K562 (cell line): ENCODE measurements around the gene TRIM23. TPM values are rescaled to one million over a fixed set of nuclear protein-coding genes. Genes with fewer than 3 reads are reported as not detected.

Experiments
- ATAC-seq: fragments of 200-7000 bp; cut with Tn5 transposase; 3 replicates; pipeline ENCODE4 v1.9.1; 2020; ENCODE audit warnings: moderate library complexity
- BruUV-seq: library from RNA; stranded (reverse); fragments of 400-500 nt; replicated peaks from 2 replicates; lab custom pipeline; 2021; lab: Mats Ljungman, UMichigan
- CTCF ChIA-PET: fragments of 300-600 bp; formaldehyde crosslinking; extraction: SDS; loops from one replicate; lab custom pipeline; 2021; ENCODE audit warnings: low intra/inter-chr PET ratio; lab: Yijun Ruan, JAX
- POLR2A ChIA-PET: fragments of 300-600, 350-650 bp; sonication (Branson Sonifier 250); formaldehyde crosslinking; extraction: SDS; loops from one replicate; lab custom pipeline; 2021; ENCODE audit warnings: antibody characterized with exemption, inconsistent platforms; lab: Yijun Ruan, JAX
- DNase-seq, 4 experiments: peaks; one replicate each; pipeline versions ENCODE4 v3.0.0 to v3.0.0-alpha.2; 2011 to 2018; ENCODE audit warnings: low spot score in 3 of 4, mixed read lengths in 3 of 4; ENCODE audit errors: extremely low read depth in 1 of 4
- FAIRE-seq: peaks from 2 replicates; lab custom pipeline; 2011; peaks lifted over from hg19 to GRCh38; lab: Jason Lieb, UNC
- H2AFZ ChIP-seq: 2 replicates; pipeline ENCODE4 v1.6.0; 2011; ENCODE audit warnings: low read depth, low read length, control low read depth, inconsistent platforms
- H3K27ac ChIP-seq: fragments of 200-600 bp; 3 replicates; pipeline ENCODE4 v1.8.0; 2011; ENCODE audit warnings: low read depth, mild to moderate bottlenecking, control low read depth, inconsistent platforms, low read length, moderate library complexity, mixed read lengths; ENCODE audit errors: extremely low read depth
- H3K27me3 ChIP-seq, 2 experiments: fragments of 300-600 bp in 1 of 2; 2 replicates in 1 of 2; 3 replicates in 1 of 2; pipeline versions ENCODE4 v1.6.0 to v1.8.0; 2011; ENCODE audit warnings: inconsistent platforms in 2 of 2, low read length in 2 of 2, mild to moderate bottlenecking in 1 of 2, mixed read lengths in 1 of 2, moderate library complexity in 1 of 2; ENCODE audit not compliant: control insufficient read depth in 2 of 2, insufficient read depth in 2 of 2
- H3K36me3 ChIP-seq: fragments of 300-600 bp; 3 replicates; pipeline ENCODE4 v1.8.0; 2011; ENCODE audit warnings: mild to moderate bottlenecking, low read length, inconsistent platforms; ENCODE audit not compliant: control insufficient read depth, insufficient read depth
- H3K4me1 ChIP-seq, 2 experiments: fragments of 200-600 bp in 1 of 2; replicated peaks in 1 of 2; 2 replicates in 1 of 2; 3 replicates in 1 of 2; pipeline versions ENCODE4 v1.5.1 to v1.8.0; 2011; ENCODE audit warnings: inconsistent platforms in 2 of 2, low read length in 2 of 2, mild to moderate bottlenecking in 1 of 2, mixed read lengths in 1 of 2, moderate library complexity in 1 of 2; ENCODE audit not compliant: control insufficient read depth in 2 of 2, insufficient read depth in 2 of 2
- H3K4me2 ChIP-seq: 2 replicates; pipeline ENCODE4 v1.6.1; 2011; ENCODE audit warnings: low read length, control low read depth, inconsistent platforms, mixed read lengths; ENCODE audit not compliant: insufficient read depth
- H3K4me3 ChIP-seq: fragments of 200-600 bp; sonication (generic), shearing (Covaris generic); 2 replicates; pipeline ENCODE4 v1.5.1; 2016; ENCODE audit warnings: control low read depth, inconsistent platforms
- H3K79me2 ChIP-seq: fragments of 200-600 bp; 3 replicates; pipeline ENCODE4 v1.8.0; 2011; ENCODE audit warnings: low read length, inconsistent platforms; ENCODE audit not compliant: control insufficient read depth, insufficient read depth
- H3K9ac ChIP-seq, 2 experiments: 2 replicates each; pipeline versions ENCODE4 v1.6.0 to v1.6.1; 2011; ENCODE audit warnings: low read depth in 2 of 2, low read length in 2 of 2, control low read depth in 1 of 2, inconsistent platforms in 1 of 2, mild to moderate bottlenecking in 1 of 2, mixed read lengths in 1 of 2; ENCODE audit not compliant: insufficient read depth in 1 of 2
- H3K9me1 ChIP-seq: one replicate; pipeline ENCODE4 v1.6.0; 2011; ENCODE audit warnings: inconsistent platforms, mild to moderate bottlenecking, low read length, moderate library complexity; ENCODE audit not compliant: control insufficient read depth, insufficient read depth
- H3K9me3 ChIP-seq: replicated peaks from 2 replicates; pipeline ENCODE4 v1.5.1; 2011; ENCODE audit warnings: low read depth, low read length, inconsistent platforms; ENCODE audit not compliant: control insufficient read depth, insufficient read depth
- H4K20me1 ChIP-seq: replicated peaks from 2 replicates; pipeline ENCODE4 v1.6.1; 2011; ENCODE audit warnings: low read length, inconsistent platforms, mixed read lengths; ENCODE audit not compliant: control insufficient read depth, insufficient read depth
- BRD4 ChIP-seq: fragments of 200-600 bp; sonication (generic); IDR thresholded peaks from 2 replicates; pipeline ENCODE4 v1.6.1; 2017; ENCODE audit warnings: inconsistent platforms
- CBX2 ChIP-seq: fragments of 200-600 bp; sonication (generic); IDR thresholded peaks from one replicate; pipeline ENCODE4 v1.6.1; 2012; ENCODE audit warnings: mild to moderate bottlenecking, low read length, inconsistent platforms; ENCODE audit not compliant: insufficient read depth, poor library complexity, severe bottlenecking
- IFI16 ChIP-seq: fragments of 250-450 bp; sonication (Bioruptor Pico); IDR thresholded peaks from 2 replicates; pipeline ENCODE4 v2.1.2; 2022; ENCODE audit warnings: mild to moderate bottlenecking, inconsistent platforms
- MED1 ChIP-seq: sonication (generic); formaldehyde crosslinking; IDR thresholded peaks from 2 replicates; pipeline ENCODE4 v1.8.1; 2023; ENCODE audit warnings: missing genetic modification reagents, borderline replicate concordance
- SAFB ChIP-seq: fragments of 200-400 bp; formaldehyde crosslinking; IDR thresholded peaks from 2 replicates; pipeline ENCODE4 v1.6.1; 2017; ENCODE audit warnings: low read depth, low read length, borderline replicate concordance
- ZNF133 ChIP-seq: fragments of 250-450 bp; sonication (Bioruptor Pico); IDR thresholded peaks from 2 replicates; pipeline ENCODE4 v1.4.0; 2020; ENCODE audit warnings: mild to moderate bottlenecking
- ZNF41 ChIP-seq: fragments of 250-450 bp; sonication (Bioruptor Pico); conservative IDR thresholded peaks from 2 replicates; pipeline ENCODE4 v1.4.0; 2020; ENCODE audit warnings: mild to moderate bottlenecking
- ZNF699 ChIP-seq: fragments of 250-450 bp; sonication (Bioruptor Pico); IDR thresholded peaks from 2 replicates; pipeline ENCODE4 v1.8.0; 2021; ENCODE audit warnings: mild to moderate bottlenecking, moderate library complexity; ENCODE audit not compliant: insufficient replicate concordance
- in situ Hi-C: fragments of 300-500 bp; cut with MboI; formaldehyde crosslinking; loops from 4 replicates; pipeline ENCODE4 v1.15.0; 2018; ENCODE audit warnings: inconsistent platforms, mixed read lengths
- intact Hi-C: fragments of 100-400 bp; cut with micrococcal nuclease; formaldehyde crosslinking; loops from 2 replicates; pipeline ENCODE4 v1.14.2; 2022
- polyA plus RNA-seq, 8 experiments: library from polyadenylated mRNA; depleted of rRNA in 4 of 8; stranded (reverse) in 5 of 8; unstranded in 3 of 8; fragments of >200 nt; fragmentation: Nextera tagmentation in 2 of 8; fragmentation: Illumina TruSeq in 1 of 8; extraction: Ambion mirVana in 2 of 8; extraction: Trizol in 1 of 8; gene quantifications; 2 replicates each; pipeline versions ENCODE4 v1.2.1 to v1.2.3, GENCODE V29; 2011 to 2014; ENCODE audit warnings: inconsistent platforms in 1 of 8, missing spikeins in 1 of 8
- total RNA-seq, 7 experiments: library from RNA; depleted of rRNA in 6 of 7; stranded (reverse); fragments of >200 nt in 6 of 7; fragmentation: Illumina TruSeq in 2 of 7; extraction: Trizol in 2 of 7; gene quantifications; 2 replicates each; pipeline versions ENCODE4 v1.2.1 to v1.2.3, GENCODE V29; 2011 to 2021; ENCODE audit warnings: low replicate concordance in 1 of 7
- TF ChIP-seq, protein P1 (sequence below): fragments of 450-650 bp; IDR thresholded peaks from 2 replicates; pipeline ENCODE4 v1.6.1; 2016; ENCODE audit warnings: missing biosample characterization, missing genetic modification characterization
- TF ChIP-seq, protein P2 (sequence below), 2 experiments: fragments of 450-650 bp in 1 of 2; IDR thresholded peaks; 2 replicates each; pipeline ENCODE4 v1.6.1; 2011 to 2017; ENCODE audit warnings: low read depth in 2 of 2, antibody characterized with exemption in 1 of 2, borderline replicate concordance in 1 of 2, low read length in 1 of 2, mild to moderate bottlenecking in 1 of 2, mixed read lengths in 1 of 2; ENCODE audit not compliant: control insufficient read depth in 1 of 2

TRIM23 gene
- total and polyA plus RNA-seq, 9 of the 15 experiments (the other 6 are each of a cell fraction or from before 2014, with no cell fraction given) = 2.4 to 8.5 (median 4.9) TPM

GRCh38 chr5:65630981-65631380 is 6.8 kb upstream of the TRIM23 start:
- H3K4me1 ChIP-seq = peaks cover 0 to 6% of the 10 kb centered on the region in 2 experiments; a peak in 2 of 5 replicates
- no peak overlapping the region for H3K27ac ChIP-seq
- ChIA-PET POLR2A (interaction anchor here (0.6 to 0.8 kb wide), 2 partner anchors 10 to 15 kb away, joined by 3 to 5 read pairs; no protein-coding TSS in a partner anchor), CTCF (no interaction called here)
- TF ChIP-seq ZNF133 (CRISPR knock-in tag) (no peak), ZNF699 (CRISPR knock-in tag) (no peak), IFI16 (CRISPR knock-in tag) (no peak), BRD4 (no peak), ZNF41 (CRISPR knock-in tag) (no peak), SAFB (no peak), MED1 (CRISPR knock-in tag) (no peak), CBX2 (no peak)
- TF ChIP-seq, protein P1, sequence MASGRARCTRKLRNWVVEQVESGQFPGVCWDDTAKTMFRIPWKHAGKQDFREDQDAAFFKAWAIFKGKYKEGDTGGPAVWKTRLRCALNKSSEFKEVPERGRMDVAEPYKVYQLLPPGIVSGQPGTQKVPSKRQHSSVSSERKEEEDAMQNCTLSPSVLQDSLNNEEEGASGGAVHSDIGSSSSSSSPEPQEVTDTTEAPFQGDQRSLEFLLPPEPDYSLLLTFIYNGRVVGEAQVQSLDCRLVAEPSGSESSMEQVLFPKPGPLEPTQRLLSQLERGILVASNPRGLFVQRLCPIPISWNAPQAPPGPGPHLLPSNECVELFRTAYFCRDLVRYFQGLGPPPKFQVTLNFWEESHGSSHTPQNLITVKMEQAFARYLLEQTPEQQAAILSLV (tag) = no peak
- TF ChIP-seq, protein P2, sequence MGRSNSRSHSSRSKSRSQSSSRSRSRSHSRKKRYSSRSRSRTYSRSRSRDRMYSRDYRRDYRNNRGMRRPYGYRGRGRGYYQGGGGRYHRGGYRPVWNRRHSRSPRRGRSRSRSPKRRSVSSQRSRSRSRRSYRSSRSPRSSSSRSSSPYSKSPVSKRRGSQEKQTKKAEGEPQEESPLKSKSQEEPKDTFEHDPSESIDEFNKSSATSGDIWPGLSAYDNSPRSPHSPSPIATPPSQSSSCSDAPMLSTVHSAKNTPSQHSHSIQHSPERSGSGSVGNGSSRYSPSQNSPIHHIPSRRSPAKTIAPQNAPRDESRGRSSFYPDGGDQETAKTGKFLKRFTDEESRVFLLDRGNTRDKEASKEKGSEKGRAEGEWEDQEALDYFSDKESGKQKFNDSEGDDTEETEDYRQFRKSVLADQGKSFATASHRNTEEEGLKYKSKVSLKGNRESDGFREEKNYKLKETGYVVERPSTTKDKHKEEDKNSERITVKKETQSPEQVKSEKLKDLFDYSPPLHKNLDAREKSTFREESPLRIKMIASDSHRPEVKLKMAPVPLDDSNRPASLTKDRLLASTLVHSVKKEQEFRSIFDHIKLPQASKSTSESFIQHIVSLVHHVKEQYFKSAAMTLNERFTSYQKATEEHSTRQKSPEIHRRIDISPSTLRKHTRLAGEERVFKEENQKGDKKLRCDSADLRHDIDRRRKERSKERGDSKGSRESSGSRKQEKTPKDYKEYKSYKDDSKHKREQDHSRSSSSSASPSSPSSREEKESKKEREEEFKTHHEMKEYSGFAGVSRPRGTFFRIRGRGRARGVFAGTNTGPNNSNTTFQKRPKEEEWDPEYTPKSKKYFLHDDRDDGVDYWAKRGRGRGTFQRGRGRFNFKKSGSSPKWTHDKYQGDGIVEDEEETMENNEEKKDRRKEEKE (IDR thresholded peaks at IDR 0.05; ENCODE audit: borderline replicate concordance in 1 of 2, control insufficient read depth in 1 of 2, low read depth in 2 of 2, low read length in 1 of 2) = no peak
- H3K4me3 ChIP-seq = no peak overlapping the region
- no peaks in the 10 kb centered on the region for H4K20me1 ChIP-seq
- no peaks in the 10 kb centered on the region for H3K9me1 ChIP-seq
- BruUV-seq = no TSS peak
- H3K79me2 ChIP-seq = peaks cover 43% of the 10 kb centered on the region
- no peak overlapping the region for H2AFZ ChIP-seq
- H3K36me3 ChIP-seq = peaks cover 27% of the 10 kb centered on the region
- no peaks in the 10 kb centered on the region for H3K9me3 ChIP-seq
- ATAC-seq (peak; percentile 31; the same call in 1 of the 3 replicates), FAIRE-seq (peak; percentile 26), DNase-seq (no peak)
- no peak overlapping the region for H3K9ac ChIP-seq
- intact Hi-C loops = no loop called here
- H3K4me2 ChIP-seq = no peak overlapping the region
- H3K27me3 ChIP-seq = no peaks in the 10 kb centered on the region
- in situ Hi-C loops = no loop called here
